Measurements from ENCODE around the gene SREBF2.

DNA sequence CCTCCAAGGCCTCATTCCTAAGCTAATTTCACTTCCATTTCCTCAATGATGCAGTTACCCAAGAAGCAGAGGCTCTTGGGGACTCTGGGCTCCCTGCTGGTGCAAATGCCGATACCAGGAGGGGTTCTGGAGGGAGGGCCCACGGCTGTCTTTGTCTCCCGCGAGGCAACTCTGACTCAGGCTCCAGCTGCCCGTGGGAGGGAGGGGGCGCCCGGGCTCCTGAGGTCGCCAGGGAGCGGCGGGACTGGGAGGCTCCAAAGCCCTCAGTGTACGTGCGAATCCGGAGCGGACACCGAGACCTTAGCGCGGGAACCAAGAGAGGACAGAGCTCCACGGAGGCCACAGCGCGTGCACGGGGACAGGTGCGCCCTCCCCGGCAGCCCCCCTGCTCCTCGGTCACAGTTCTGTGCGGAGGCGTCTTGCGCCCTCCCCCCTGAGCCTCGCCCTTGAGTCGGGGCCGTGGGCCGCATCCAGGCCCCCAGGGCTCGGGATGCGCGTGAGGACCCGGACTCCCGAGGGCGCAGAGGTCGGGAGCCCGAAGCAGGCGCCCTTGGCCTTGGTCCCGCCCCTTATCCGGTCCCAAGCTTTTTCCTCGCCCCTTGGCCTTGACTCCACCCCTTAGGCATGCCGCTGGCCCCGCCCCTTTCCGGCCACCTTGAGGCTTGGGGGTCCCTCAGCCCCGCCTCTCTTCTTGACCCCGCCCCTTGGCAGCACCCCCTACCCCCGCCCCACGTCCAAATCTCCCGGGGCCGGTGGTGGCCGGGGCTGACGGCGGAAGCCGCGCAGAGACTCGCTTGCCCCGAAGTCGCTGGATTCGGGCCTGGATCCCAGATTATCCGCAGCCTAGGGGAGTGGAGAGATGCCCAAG, 86.7 kb downstream of the SREBF2 start:
- TF ChIP-seq, protein P1, sequence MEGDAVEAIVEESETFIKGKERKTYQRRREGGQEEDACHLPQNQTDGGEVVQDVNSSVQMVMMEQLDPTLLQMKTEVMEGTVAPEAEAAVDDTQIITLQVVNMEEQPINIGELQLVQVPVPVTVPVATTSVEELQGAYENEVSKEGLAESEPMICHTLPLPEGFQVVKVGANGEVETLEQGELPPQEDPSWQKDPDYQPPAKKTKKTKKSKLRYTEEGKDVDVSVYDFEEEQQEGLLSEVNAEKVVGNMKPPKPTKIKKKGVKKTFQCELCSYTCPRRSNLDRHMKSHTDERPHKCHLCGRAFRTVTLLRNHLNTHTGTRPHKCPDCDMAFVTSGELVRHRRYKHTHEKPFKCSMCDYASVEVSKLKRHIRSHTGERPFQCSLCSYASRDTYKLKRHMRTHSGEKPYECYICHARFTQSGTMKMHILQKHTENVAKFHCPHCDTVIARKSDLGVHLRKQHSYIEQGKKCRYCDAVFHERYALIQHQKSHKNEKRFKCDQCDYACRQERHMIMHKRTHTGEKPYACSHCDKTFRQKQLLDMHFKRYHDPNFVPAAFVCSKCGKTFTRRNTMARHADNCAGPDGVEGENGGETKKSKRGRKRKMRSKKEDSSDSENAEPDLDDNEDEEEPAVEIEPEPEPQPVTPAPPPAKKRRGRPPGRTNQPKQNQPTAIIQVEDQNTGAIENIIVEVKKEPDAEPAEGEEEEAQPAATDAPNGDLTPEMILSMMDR (conservative IDR thresholded peaks at IDR 0.05; ENCODE audit: low read length) = 0 out of 2 replicates have a peak, but pooled peaks have one; percentile 15
- no peak for TF ChIP-seq EZH2phosphoT487 (IDR thresholded peaks at IDR 0.05; ENCODE audit: borderline replicate concordance, low read depth, low read length)
